Breast epithelium (tissue), 3 donors: ENCODE data around the gene HSD17B2.

Experiments used
- CTCF ChIP-seq, 3 donors: fragments of 450-650 bp; IDR thresholded peaks; one replicate each; pipeline ENCODE4 v1.5.1; 2016 to 2017; ENCODE audit warnings: antibody characterized with exemption in 3 of 3, mild to moderate bottlenecking in 3 of 3, moderate library complexity in 3 of 3
- POLR2A ChIP-seq: fragments of 450-650 bp; IDR thresholded peaks from one replicate; pipeline ENCODE4 v1.6.1; 2016; ENCODE audit warnings: antibody characterized with exemption, mild to moderate bottlenecking, moderate library complexity

- TF ChIP-seq CTCF (IDR thresholded peaks at IDR 0.05), result no peak
- no peak for TF ChIP-seq POLR2A
Observed at GRCh38 chr16:82081264-82081663, 46.2 kb downstream of the HSD17B2 start.
